Prostate gland (tissue), 2 donors: Measurements from ENCODE around the gene IL13. TPM values are rescaled to one million over a fixed set of nuclear protein-coding genes. Genes with fewer than 3 reads are reported as not detected.
"Not testable (repeated sequence)": the region's sequence is repeated elsewhere in the genome, so short reads cannot be mapped to it uniquely, and the experiment has no call there.

ENCODE experiments used
- DNase-seq: peaks from one replicate; pipeline ENCODE4 v3.0.0-alpha.2; 2019; ENCODE audit warnings: low spot score
- H3K27ac ChIP-seq, 2 donors: fragments of 200-600 bp; sonication (generic); 2 replicates each; pipeline ENCODE4 v1.5.1; 2017 to 2019
- H3K27me3 ChIP-seq: fragments of 200-600 bp; sonication (generic); replicated peaks from 2 replicates; pipeline ENCODE4 v1.5.1; 2019; ENCODE audit not compliant: insufficient read depth
- H3K36me3 ChIP-seq, 2 donors: fragments of 200-600 bp; sonication (generic); 1 replicate in 1 of 2; 2 replicates in 1 of 2; pipeline versions ENCODE4 v1.5.1 to v1.8.1; 2017 to 2019
- H3K4me1 ChIP-seq: fragments of 200-600 bp; sonication (generic); replicated peaks from 2 replicates; pipeline ENCODE4 v1.5.1; 2019
- H3K4me3 ChIP-seq, 2 donors: fragments of 200-600 bp; sonication (generic); 2 replicates each; pipeline ENCODE4 v1.5.1; 2017 to 2019
- H3K9me3 ChIP-seq: fragments of 200-600 bp; sonication (generic); 2 replicates; pipeline ENCODE4 v1.5.1; 2017
- CTCF ChIP-seq, 4 experiments: fragments of 200-600 bp in 2 of 4; fragments of 450-650 bp in 2 of 4; sonication (generic) in 2 of 4; IDR thresholded peaks; 1 replicate in 3 of 4; 2 replicates in 1 of 4; pipeline ENCODE4 v1.5.1; 2016 to 2019; ENCODE audit warnings: antibody characterized with exemption in 4 of 4, mild to moderate bottlenecking in 2 of 4, moderate library complexity in 2 of 4
- POLR2A ChIP-seq: fragments of 450-650 bp; IDR thresholded peaks from one replicate; pipeline ENCODE4 v1.6.1; 2016; ENCODE audit warnings: antibody characterized with exemption, mild to moderate bottlenecking
- POLR2AphosphoS5 ChIP-seq: sonication (generic); formaldehyde crosslinking; IDR thresholded peaks from one replicate; pipeline ENCODE4 v1.6.1; 2017; ENCODE audit warnings: antibody characterized with exemption
- WGBS: methylation state at CpG from one replicate; pipeline ENCODE4 v1.1.5; 2018; 5-methylcytosine and 5-hydroxymethylcytosine counted together
- intact Hi-C: fragments of 100-400 bp; cut with DNase I; formaldehyde crosslinking; loops from one replicate; pipeline ENCODE4 v1.14.2; 2022
- total RNA-seq, 2 donors: library from RNA; depleted of rRNA; stranded (reverse); fragments of >200 nt; gene quantifications; one replicate each; pipeline ENCODE4 v1.1.0, GENCODE V29; 2016

The IL13 gene
- total RNA-seq, 2 donors from 2014 or later = 2.3 TPM; not detected in 1

- H3K4me3 ChIP-seq = no peak overlapping the region
- H3K27me3 ChIP-seq = no peaks in the 10 kb centered on the region
- H3K36me3 ChIP-seq = no peaks in the 10 kb centered on the region
- H3K9me3 ChIP-seq = no peaks in the 10 kb centered on the region
- TF ChIP-seq POLR2AphosphoS5 (no peak), CTCF (IDR thresholded peaks at IDR 0.05) (no peak), POLR2A (no peak)
- no peak overlapping the region for H3K27ac ChIP-seq
- no peaks in the 10 kb centered on the region for H3K4me1 ChIP-seq
- no peak for DNase-seq
- intact Hi-C loops = no loop called here
Measured at GRCh38 chr5:132622608-132623007, 35.4 kb upstream of the IL13 start.

GRCh38 chr5:132627470-132627869 lies 30.5 kb upstream of the IL13 start:
- no peak for DNase-seq
- H3K4me1 ChIP-seq = no peaks in the 10 kb centered on the region
- H3K36me3 ChIP-seq = no peaks in the 10 kb centered on the region
- whole genome bisulfite sequencing = 88% methylated on average over 2 of the region's 2 CpGs
- no peaks in the 10 kb centered on the region for H3K9me3 ChIP-seq
- no peak overlapping the region for H3K27ac ChIP-seq
- no peaks in the 10 kb centered on the region for H3K27me3 ChIP-seq
- TF ChIP-seq POLR2AphosphoS5 = no peak
- no peak for TF ChIP-seq POLR2A
- no peak for TF ChIP-seq CTCF (IDR thresholded peaks at IDR 0.05)
- H3K4me3 ChIP-seq = no peak overlapping the region
- intact Hi-C loops = no loop called here

- H3K36me3 ChIP-seq = no peaks in the 10 kb centered on the region
- intact Hi-C loops = no loop called here
- 91% methylated on average over 2 of the region's 2 CpGs for WGBS
Measured at GRCh38 chr5:132628814-132629213, 29.2 kb upstream of the IL13 start.

DNA sequence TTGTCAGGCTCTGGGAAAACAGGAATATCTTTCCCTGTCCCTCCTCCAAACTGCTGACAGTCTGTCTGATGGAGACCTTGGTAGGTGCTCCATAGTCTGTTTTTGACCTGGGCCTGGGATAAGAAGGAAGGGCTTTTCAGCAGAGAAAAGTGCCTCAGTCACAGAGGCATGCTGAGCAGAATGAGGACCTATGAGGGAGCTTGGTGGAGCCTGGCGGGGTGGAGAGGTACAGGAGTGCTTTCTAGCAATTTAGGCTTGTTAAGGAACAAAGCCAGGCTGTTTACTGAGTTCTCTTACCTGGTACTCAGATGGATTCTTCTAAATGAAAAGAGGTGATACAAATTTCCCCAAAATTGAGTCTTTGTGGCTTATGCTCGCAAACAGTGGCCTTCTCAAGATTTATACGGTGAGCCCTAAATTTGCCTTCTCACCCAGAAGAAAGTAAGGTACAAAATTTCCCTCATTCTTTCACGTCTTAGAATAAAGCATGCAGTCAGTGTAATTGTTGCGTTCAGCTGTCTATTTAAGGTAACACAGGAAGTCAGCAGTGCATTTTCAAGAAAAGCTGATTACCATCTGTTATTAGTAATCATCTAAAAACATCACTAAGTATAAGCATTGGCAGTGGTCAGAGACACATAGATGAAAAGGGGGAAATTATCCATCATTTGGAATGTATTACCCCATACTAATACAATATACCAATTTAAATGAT lies 28.6 kb upstream of the IL13 start:
- no peak for DNase-seq
- Histone ChIP-seq H3K9me3 (no peaks in the 10 kb centered on the region), H3K27me3 (no peaks in the 10 kb centered on the region), H3K4me1 (no peaks in the 10 kb centered on the region), H3K4me3 (no peak overlapping the region), H3K27ac (no peak overlapping the region), H3K36me3 (no peaks in the 10 kb centered on the region)
- intact Hi-C loops = no loop called here
- TF ChIP-seq POLR2A (no peak), POLR2AphosphoS5 (no peak), CTCF (IDR thresholded peaks at IDR 0.05) (no peak)
- WGBS = 93% methylated on average over 5 of the region's 5 CpGs

More at GRCh38 chr5:132628814-132629213, 29.2 kb upstream of the IL13 start:
- Histone ChIP-seq H3K27ac (no peak overlapping the region), H3K27me3 (no peaks in the 10 kb centered on the region), H3K4me1 (no peaks in the 10 kb centered on the region), H3K4me3 (no peak overlapping the region), H3K9me3 (no peaks in the 10 kb centered on the region)
- no peak for DNase-seq
- TF ChIP-seq POLR2A = no peak
- no peak for TF ChIP-seq POLR2AphosphoS5
- no peak for TF ChIP-seq CTCF (IDR thresholded peaks at IDR 0.05)

GRCh38 chr5:132633587-132633986 lies 24.4 kb upstream of the IL13 start:
- H3K4me3 ChIP-seq, DNase-seq, H3K9me3 ChIP-seq, H3K27me3 ChIP-seq, H3K27ac ChIP-seq, H3K4me1 ChIP-seq, H3K36me3 ChIP-seq, intact Hi-C loops: not testable (repeated sequence)
- WGBS = 94% methylated on average over 4 of the region's 4 CpGs
